Upper lobe of left lung (tissue), 6 donors: Measurements from ENCODE around the gene MYO16. TPM values are rescaled to one million over a fixed set of nuclear protein-coding genes. Genes with fewer than 3 reads are reported as not detected.
A peak's percentile ranks its signal among the peaks of the same experiment; 100 is the strongest.

ENCODE experiments used
- ATAC-seq, 2 donors: fragments of 200-7000 bp; cut with Tn5 transposase; one replicate each; pipeline ENCODE4 v1.9.1; 2022; ENCODE audit warnings: mild to moderate bottlenecking in 2 of 2, moderate library complexity in 2 of 2; ENCODE audit not compliant: low FRiP score in 2 of 2
- DNase-seq, 2 donors: peaks; one replicate each; pipeline ENCODE4 v3.0.0-alpha.2; 2019 to 2020
- H3K27ac ChIP-seq, 4 donors: fragments of 200-600 bp; sonication (generic); one replicate each; pipeline ENCODE4 v1.5.1; 2016 to 2019
- H3K27me3 ChIP-seq, 4 donors: fragments of 200-600 bp; sonication (generic); one replicate each; pipeline ENCODE4 v1.5.1; 2017 to 2019
- H3K36me3 ChIP-seq, 4 donors: fragments of 200-600 bp; sonication (generic); one replicate each; pipeline ENCODE4 v1.5.1; 2016 to 2019
- H3K4me1 ChIP-seq, 4 donors: fragments of 200-600 bp; sonication (generic); one replicate each; pipeline ENCODE4 v1.5.1; 2018 to 2019
- H3K4me3 ChIP-seq, 4 donors: fragments of 200-600 bp; sonication (generic); one replicate each; pipeline ENCODE4 v1.5.1; 2017 to 2019; ENCODE audit warnings: mild to moderate bottlenecking in 2 of 4, moderate library complexity in 1 of 4
- H3K9me3 ChIP-seq, 4 donors: fragments of 200-600 bp; sonication (generic); one replicate each; pipeline ENCODE4 v1.5.1; 2018 to 2019
- EP300 ChIP-seq, 4 donors: sonication (generic); formaldehyde crosslinking; IDR thresholded peaks; one replicate each; pipeline ENCODE4 v1.5.1; 2017; ENCODE audit warnings: antibody characterized with exemption in 4 of 4, control low read depth in 2 of 4
- POLR2A ChIP-seq, 4 donors: fragments of 450-650 bp; IDR thresholded peaks; one replicate each; pipeline ENCODE4 v1.5.1; 2016 to 2017; ENCODE audit warnings: antibody characterized with exemption in 4 of 4, mild to moderate bottlenecking in 2 of 4
- POLR2AphosphoS5 ChIP-seq, 2 donors: sonication (generic); formaldehyde crosslinking; IDR thresholded peaks; one replicate each; pipeline ENCODE4 v1.5.1; 2017; ENCODE audit warnings: antibody characterized with exemption in 2 of 2
- WGBS, 2 donors: methylation state at CpG; one replicate each; pipeline ENCODE4 v1.1.5; 2017 to 2018; 5-methylcytosine and 5-hydroxymethylcytosine counted together
- total RNA-seq, 6 donors: library from RNA; depleted of rRNA in 4 of 6; stranded (reverse); fragments of >200 nt in 4 of 6; gene quantifications; one replicate each; pipeline versions ENCODE4 v1.1.0 to v1.2.1, GENCODE V29; 2016 to 2021
- TF ChIP-seq, protein P1 (sequence below), 6 experiments: fragments of 450-650 bp in 4 of 6; fragments of 200-600 bp in 2 of 6; sonication (generic) in 2 of 6; IDR thresholded peaks; one replicate each; pipeline ENCODE4 v1.5.1; 2016 to 2019; ENCODE audit warnings: antibody characterized with exemption in 6 of 6
- donor health status: DM: no; HTN: no; CAD: no; lungs with moderate emphysema.
- donor health status: DM: no; HTN: yes; CAD: no; lungs with severe emphysema.

Gene MYO16
- total RNA-seq, 6 donors from 2014 or later = under 0.01 to 0.55 (median 0.20) TPM; not detected in 1

DNA sequence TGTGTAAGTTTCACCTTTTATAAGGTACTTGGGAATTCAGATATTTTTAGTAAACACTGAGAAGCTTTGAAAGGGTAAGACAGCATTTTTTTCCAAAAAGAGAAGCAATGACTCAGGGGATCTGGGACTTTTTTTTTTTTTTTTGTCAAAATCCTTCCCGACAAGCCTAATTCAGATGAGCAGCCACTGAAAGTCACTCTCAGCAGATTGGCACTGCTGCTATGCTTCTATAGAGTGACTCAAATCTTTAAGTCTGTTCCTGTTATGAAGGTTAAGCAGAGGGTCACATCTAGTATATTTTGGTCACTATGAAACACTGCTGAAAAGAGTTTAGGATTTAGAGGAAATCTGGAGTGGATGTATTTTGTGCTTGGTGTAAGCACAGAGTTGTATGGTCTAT is 571.1 kb downstream of the MYO16 start:
- H3K4me1 ChIP-seq = peaks cover 0 to 9% (median 4%) of the 10 kb centered on the region in 4 donors
- no peak for DNase-seq
- H3K27ac ChIP-seq = no peak overlapping the region
- no peak overlapping the region for H3K4me3 ChIP-seq
- WGBS, 2 donors = 59 to 62% methylated on average over 1 of the region's 1 CpG
- TF ChIP-seq, protein P1, sequence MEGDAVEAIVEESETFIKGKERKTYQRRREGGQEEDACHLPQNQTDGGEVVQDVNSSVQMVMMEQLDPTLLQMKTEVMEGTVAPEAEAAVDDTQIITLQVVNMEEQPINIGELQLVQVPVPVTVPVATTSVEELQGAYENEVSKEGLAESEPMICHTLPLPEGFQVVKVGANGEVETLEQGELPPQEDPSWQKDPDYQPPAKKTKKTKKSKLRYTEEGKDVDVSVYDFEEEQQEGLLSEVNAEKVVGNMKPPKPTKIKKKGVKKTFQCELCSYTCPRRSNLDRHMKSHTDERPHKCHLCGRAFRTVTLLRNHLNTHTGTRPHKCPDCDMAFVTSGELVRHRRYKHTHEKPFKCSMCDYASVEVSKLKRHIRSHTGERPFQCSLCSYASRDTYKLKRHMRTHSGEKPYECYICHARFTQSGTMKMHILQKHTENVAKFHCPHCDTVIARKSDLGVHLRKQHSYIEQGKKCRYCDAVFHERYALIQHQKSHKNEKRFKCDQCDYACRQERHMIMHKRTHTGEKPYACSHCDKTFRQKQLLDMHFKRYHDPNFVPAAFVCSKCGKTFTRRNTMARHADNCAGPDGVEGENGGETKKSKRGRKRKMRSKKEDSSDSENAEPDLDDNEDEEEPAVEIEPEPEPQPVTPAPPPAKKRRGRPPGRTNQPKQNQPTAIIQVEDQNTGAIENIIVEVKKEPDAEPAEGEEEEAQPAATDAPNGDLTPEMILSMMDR (IDR thresholded peaks at IDR 0.05) = no peak
- TF ChIP-seq POLR2A (IDR thresholded peaks at IDR 0.05) (no peak), EP300 (IDR thresholded peaks at IDR 0.05) (no peak), POLR2AphosphoS5 (IDR thresholded peaks at IDR 0.05) (no peak)
- no peaks in the 10 kb centered on the region for H3K36me3 ChIP-seq
- no peaks in the 10 kb centered on the region for H3K27me3 ChIP-seq
- no peak for ATAC-seq
- no peaks in the 10 kb centered on the region for H3K9me3 ChIP-seq

DNA sequence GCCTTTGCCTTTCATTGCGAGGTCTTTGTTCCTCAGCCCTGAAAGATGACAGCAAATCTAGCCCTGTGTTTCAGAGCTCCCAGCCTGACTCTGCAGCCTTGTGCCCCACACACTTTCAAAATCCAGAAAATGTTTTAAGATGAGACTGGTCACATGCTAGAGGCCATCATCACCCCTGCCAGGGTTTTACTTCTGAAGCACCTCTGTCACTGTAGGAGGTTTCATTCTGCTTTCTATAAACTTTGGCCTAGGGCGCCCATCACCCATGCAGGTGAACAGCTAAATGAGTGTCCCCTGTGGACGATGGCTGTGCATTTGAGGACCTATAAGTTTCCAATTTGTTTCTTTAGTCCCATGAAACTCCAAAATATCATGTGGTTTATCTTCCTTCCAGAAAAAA is 574.2 kb downstream of the MYO16 start:
- Histone ChIP-seq H3K9me3 (no peaks in the 10 kb centered on the region), H3K27ac (no peak overlapping the region), H3K27me3 (no peaks in the 10 kb centered on the region), H3K36me3 (no peaks in the 10 kb centered on the region), H3K4me3 (no peak overlapping the region), H3K4me1 (peaks cover 0 to 9% (median 4%) of the 10 kb centered on the region in 4 donors)
- 92 to 98% methylated on average over 3 of the region's 3 CpGs for WGBS, 2 donors
- TF ChIP-seq POLR2AphosphoS5 (IDR thresholded peaks at IDR 0.05) (no peak), POLR2A (IDR thresholded peaks at IDR 0.05) (no peak), EP300 (IDR thresholded peaks at IDR 0.05) (no peak)
- TF ChIP-seq, protein P1 (IDR thresholded peaks at IDR 0.05) = no peak
- ATAC-seq = no peak
- no peak for DNase-seq

DNA sequence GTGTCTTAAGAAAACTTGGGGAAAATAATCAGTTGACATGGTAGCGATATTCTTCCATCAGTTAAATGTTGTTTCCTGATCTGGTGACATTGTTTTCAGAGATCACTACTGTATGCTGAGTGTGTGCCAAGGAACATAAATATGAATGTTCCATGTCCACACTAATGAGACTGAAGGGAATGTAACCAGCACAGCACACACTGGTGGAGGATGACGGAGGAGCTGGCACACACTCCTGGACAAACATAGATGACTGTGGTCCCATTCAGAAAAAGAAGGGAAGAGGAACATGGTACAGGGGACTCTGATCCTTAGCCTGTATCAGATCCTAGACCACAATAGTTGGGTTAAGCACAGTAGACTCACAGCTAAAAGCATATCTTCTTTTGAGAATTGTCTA is 574.8 kb downstream of the MYO16 start:
- Histone ChIP-seq H3K4me3 (no peak overlapping the region), H3K36me3 (no peaks in the 10 kb centered on the region), H3K4me1 (peaks cover 0 to 9% (median 4%) of the 10 kb centered on the region in 4 donors), H3K9me3 (no peaks in the 10 kb centered on the region), H3K27me3 (no peaks in the 10 kb centered on the region), H3K27ac (peak overlapping the region in 1 of 4 donors; percentile 32)
- 63 to 76% methylated on average over 2 of the region's 2 CpGs for WGBS, 2 donors
- TF ChIP-seq EP300 (IDR thresholded peaks at IDR 0.05) (no peak), POLR2A (IDR thresholded peaks at IDR 0.05) (no peak), POLR2AphosphoS5 (IDR thresholded peaks at IDR 0.05) (no peak)
- TF ChIP-seq, protein P1 (IDR thresholded peaks at IDR 0.05) = no peak
- DNase-seq = no peak
- ATAC-seq = peak in 1 of 2 donors; percentile 47

DNA sequence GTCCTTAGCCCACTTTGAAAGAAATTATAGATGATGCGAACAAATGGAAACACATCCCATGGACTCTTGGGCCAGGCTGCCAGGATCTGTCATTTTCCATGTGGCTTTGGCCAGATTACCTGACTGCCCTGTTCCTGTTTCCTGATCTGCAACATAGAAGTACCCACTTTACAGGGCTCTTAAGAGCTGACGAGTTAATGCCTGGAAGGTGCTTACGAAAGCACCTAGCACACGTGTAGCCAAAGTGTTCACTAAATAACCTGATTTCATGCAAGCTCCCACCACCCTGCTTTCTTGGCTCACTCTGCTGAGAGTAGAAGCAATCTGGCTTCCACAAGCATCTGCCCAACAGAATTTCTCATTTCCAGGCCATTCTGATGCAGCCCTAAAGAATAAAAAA is 575.2 kb downstream of the MYO16 start:
- peak; percentile 38 to 42 for ATAC-seq

More for the DNA sequence above, 575.2 kb downstream of the MYO16 start:
- Histone ChIP-seq H3K27me3 (no peaks in the 10 kb centered on the region), H3K4me3 (no peak overlapping the region), H3K27ac (peak overlapping the region in 3 of 4 donors; percentile 3 to 32 (median 26)), H3K36me3 (no peaks in the 10 kb centered on the region), H3K9me3 (no peaks in the 10 kb centered on the region), H3K4me1 (peaks cover 0 to 9% (median 4%) of the 10 kb centered on the region in 4 donors)
- DNase-seq = peak in 1 of 2 donors; percentile 71
- TF ChIP-seq POLR2A (IDR thresholded peaks at IDR 0.05) = no peak
- TF ChIP-seq POLR2AphosphoS5 (IDR thresholded peaks at IDR 0.05) = peak; percentile 49 to 51
- TF ChIP-seq, protein P1 (IDR thresholded peaks at IDR 0.05) = no peak
- TF ChIP-seq EP300 (IDR thresholded peaks at IDR 0.05) = peak in 3 of 4 donors; percentile 32 to 94 (median 56)
- WGBS, 2 donors = 67 to 75% methylated on average over 4 of the region's 4 CpGs
